GM12872 (cell line): ENCODE data around the gene MUC2.

ENCODE experiments used
- CTCF ChIP-seq: IDR thresholded peaks from 3 replicates; pipeline ENCODE4 v1.5.1; 2011; ENCODE audit warnings: low read depth, mild to moderate bottlenecking, low read length, moderate library complexity; ENCODE audit not compliant: insufficient read depth

Gene MUC2

GRCh38 chr11:1034001-1034400, 40.7 kb upstream of the MUC2 start:
- no peak for TF ChIP-seq CTCF

- TF ChIP-seq CTCF = no peak
Measured at GRCh38 chr11:1034456-1035295, 40.0 kb upstream of the MUC2 start.

GRCh38 chr11:1035577-1036283, 38.9 kb upstream of the MUC2 start:
- TF ChIP-seq CTCF = no peak

- no peak for TF ChIP-seq CTCF
Measured at GRCh38 chr11:1036303-1036923, 38.3 kb upstream of the MUC2 start, which contains the start of gene MUC6. Gene MUC6, minus strand, starts transcription at chr11:1036718. Its CDS starts 63 bp downstream, at chr11:1036655.

- no peak for TF ChIP-seq CTCF
Measured at GRCh38 chr11:1036931-1037330, 37.7 kb upstream of the MUC2 start.

- no peak for TF ChIP-seq CTCF
Measured at GRCh38 chr11:1037506-1038055, 37.1 kb upstream of the MUC2 start.

- no peak for TF ChIP-seq CTCF
Measured at GRCh38 chr11:1038361-1038760, 36.3 kb upstream of the MUC2 start.
